Prostate gland (tissue), 2 donors: ENCODE results near the gene PLXNB1.

Source experiments
- POLR2A ChIP-seq: fragments of 450-650 bp; IDR thresholded peaks from one replicate; pipeline ENCODE4 v1.6.1; 2016; ENCODE audit warnings: antibody characterized with exemption, mild to moderate bottlenecking
- POLR2AphosphoS5 ChIP-seq: sonication (generic); formaldehyde crosslinking; IDR thresholded peaks from one replicate; pipeline ENCODE4 v1.6.1; 2017; ENCODE audit warnings: antibody characterized with exemption
- TF ChIP-seq, protein P1 (sequence below), 4 experiments: fragments of 200-600 bp in 2 of 4; fragments of 450-650 bp in 2 of 4; sonication (generic) in 2 of 4; IDR thresholded peaks; 1 replicate in 3 of 4; 2 replicates in 1 of 4; pipeline ENCODE4 v1.5.1; 2016 to 2019; ENCODE audit warnings: antibody characterized with exemption in 4 of 4, mild to moderate bottlenecking in 2 of 4, moderate library complexity in 2 of 4

DNA sequence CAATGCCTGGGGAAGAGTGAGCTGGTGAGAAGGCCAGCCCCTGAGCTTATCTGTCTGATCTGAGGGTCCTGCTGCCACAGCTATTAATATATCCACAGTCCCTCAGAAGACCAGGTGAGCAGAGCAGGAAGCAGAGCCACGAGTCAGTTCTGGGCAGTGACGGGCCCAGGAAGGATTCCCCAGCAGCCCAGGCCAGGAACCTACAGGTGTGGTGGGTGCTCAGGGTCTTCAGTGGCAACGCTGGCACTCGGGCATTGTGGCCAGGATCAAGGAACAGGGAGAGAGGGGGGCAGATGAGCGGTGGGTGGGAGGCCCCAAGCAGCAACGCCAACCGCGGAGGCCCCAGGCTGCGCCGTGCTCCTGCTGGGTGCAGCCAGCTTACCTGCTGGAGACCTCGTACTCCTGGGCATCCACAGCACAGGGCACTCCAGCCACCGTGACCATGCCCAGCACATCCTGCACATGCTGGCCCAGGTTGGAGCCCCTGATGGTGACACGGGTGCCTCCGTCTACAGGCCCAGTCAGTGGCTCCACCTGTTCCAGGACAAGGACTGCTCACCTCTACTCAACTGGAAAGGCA is 12.3 kb downstream of the PLXNB1 start:
- TF ChIP-seq, protein P1, sequence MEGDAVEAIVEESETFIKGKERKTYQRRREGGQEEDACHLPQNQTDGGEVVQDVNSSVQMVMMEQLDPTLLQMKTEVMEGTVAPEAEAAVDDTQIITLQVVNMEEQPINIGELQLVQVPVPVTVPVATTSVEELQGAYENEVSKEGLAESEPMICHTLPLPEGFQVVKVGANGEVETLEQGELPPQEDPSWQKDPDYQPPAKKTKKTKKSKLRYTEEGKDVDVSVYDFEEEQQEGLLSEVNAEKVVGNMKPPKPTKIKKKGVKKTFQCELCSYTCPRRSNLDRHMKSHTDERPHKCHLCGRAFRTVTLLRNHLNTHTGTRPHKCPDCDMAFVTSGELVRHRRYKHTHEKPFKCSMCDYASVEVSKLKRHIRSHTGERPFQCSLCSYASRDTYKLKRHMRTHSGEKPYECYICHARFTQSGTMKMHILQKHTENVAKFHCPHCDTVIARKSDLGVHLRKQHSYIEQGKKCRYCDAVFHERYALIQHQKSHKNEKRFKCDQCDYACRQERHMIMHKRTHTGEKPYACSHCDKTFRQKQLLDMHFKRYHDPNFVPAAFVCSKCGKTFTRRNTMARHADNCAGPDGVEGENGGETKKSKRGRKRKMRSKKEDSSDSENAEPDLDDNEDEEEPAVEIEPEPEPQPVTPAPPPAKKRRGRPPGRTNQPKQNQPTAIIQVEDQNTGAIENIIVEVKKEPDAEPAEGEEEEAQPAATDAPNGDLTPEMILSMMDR (IDR thresholded peaks at IDR 0.05): no peak
- TF ChIP-seq POLR2AphosphoS5 (no peak), POLR2A (no peak)
